Stimulated activated naive CD8-positive, alpha-beta T cell treated with anti-CD3 and anti-CD28 coated beads, Interleukin-15, Interleukin-2, amounts not matched to agents 100 ng/mL and 50 ng/mL, for 24 hours (primary cell): ENCODE measurements around the gene SLC25A26.

Experiments used
- H3K27ac Mint-ChIP-seq: one replicate; pipeline ENCODE4 v1.8.0; 2021; ENCODE audit warnings: mild to moderate bottlenecking, mixed read lengths
- H3K27me3 Mint-ChIP-seq: one replicate; pipeline ENCODE4 v1.8.0; 2021; ENCODE audit warnings: mixed read lengths
- H3K36me3 Mint-ChIP-seq: one replicate; pipeline ENCODE4 v1.8.0; 2021; ENCODE audit warnings: low read depth, mixed read lengths
- H3K4me1 Mint-ChIP-seq: one replicate; pipeline ENCODE4 v1.8.0; 2021; ENCODE audit warnings: low read depth, mixed read lengths
- H3K4me3 Mint-ChIP-seq: one replicate; pipeline ENCODE4 v1.8.0; 2021; ENCODE audit warnings: mild to moderate bottlenecking, mixed read lengths
- H3K9me3 Mint-ChIP-seq: one replicate; pipeline ENCODE4 v1.8.0; 2021; ENCODE audit warnings: mixed read lengths

Gene SLC25A26

GRCh38 chr3:66348704-66349103, 127.9 kb downstream of the SLC25A26 start:
- Mint-ChIP-seq H3K4me1 (peaks cover 3% of the 10 kb centered on the region), H3K36me3 (peaks cover 36% of the 10 kb centered on the region), H3K27ac (no peak overlapping the region)

DNA sequence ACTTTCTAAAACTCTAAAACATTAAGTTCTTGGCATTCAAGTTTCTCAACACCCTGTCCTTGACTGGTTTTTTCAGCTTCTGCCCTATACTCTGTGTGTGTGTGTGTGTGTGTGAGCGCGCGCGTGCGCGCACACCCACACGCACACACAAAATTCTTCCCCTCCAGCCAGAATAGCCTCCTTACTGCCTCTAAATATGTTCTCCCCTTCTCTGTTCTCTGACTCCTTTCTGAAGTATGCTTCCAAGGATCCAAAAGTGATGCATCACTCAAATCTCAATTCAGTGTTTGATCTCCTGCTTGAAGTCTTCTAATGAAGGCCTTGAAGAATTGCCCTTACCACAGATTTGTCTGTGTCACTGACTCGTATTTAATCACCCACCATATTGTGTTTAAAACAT, 129.8 kb downstream of the SLC25A26 start:
- H3K4me3 Mint-ChIP-seq = no peak overlapping the region
- no peak overlapping the region for H3K27ac Mint-ChIP-seq
- peaks cover 5% of the 10 kb centered on the region for H3K9me3 Mint-ChIP-seq
- peaks cover 36% of the 10 kb centered on the region for H3K36me3 Mint-ChIP-seq
- peaks cover 17% of the 10 kb centered on the region for H3K4me1 Mint-ChIP-seq
- no peaks in the 10 kb centered on the region for H3K27me3 Mint-ChIP-seq

More at GRCh38 chr3:66348704-66349103, 127.9 kb downstream of the SLC25A26 start:
- Mint-ChIP-seq H3K9me3 (peaks cover 5% of the 10 kb centered on the region), H3K4me3 (no peak overlapping the region), H3K27me3 (no peaks in the 10 kb centered on the region)

- Mint-ChIP-seq H3K36me3 (peaks cover 16% of the 10 kb centered on the region), H3K9me3 (no peaks in the 10 kb centered on the region), H3K4me3 (no peak overlapping the region), H3K4me1 (peaks cover 19% of the 10 kb centered on the region), H3K27me3 (no peaks in the 10 kb centered on the region), H3K27ac (no peak overlapping the region)
Measured at GRCh38 chr3:66353039-66353438, 132.2 kb downstream of the SLC25A26 start.

- Mint-ChIP-seq H3K4me1 (peaks cover 19% of the 10 kb centered on the region), H3K27me3 (no peaks in the 10 kb centered on the region), H3K4me3 (no peak overlapping the region), H3K27ac (no peak overlapping the region), H3K9me3 (no peaks in the 10 kb centered on the region), H3K36me3 (peaks cover 13% of the 10 kb centered on the region)
Measured at GRCh38 chr3:66353530-66353929, 132.7 kb downstream of the SLC25A26 start.

- H3K27ac Mint-ChIP-seq = no peak overlapping the region
- no peak overlapping the region for H3K4me3 Mint-ChIP-seq
Measured at GRCh38 chr3:66354001-66354400, 133.2 kb downstream of the SLC25A26 start.

GRCh38 chr3:66355394-66355793, 134.6 kb downstream of the SLC25A26 start:
- no peaks in the 10 kb centered on the region for H3K9me3 Mint-ChIP-seq
- H3K27ac Mint-ChIP-seq = no peak overlapping the region
- no peaks in the 10 kb centered on the region for H3K27me3 Mint-ChIP-seq
- H3K4me1 Mint-ChIP-seq = peaks cover 19% of the 10 kb centered on the region
- no peak overlapping the region for H3K4me3 Mint-ChIP-seq
- H3K36me3 Mint-ChIP-seq = peaks cover 5% of the 10 kb centered on the region

More at GRCh38 chr3:66354001-66354400, 133.2 kb downstream of the SLC25A26 start:
- H3K4me1 Mint-ChIP-seq = peaks cover 19% of the 10 kb centered on the region
- peaks cover 13% of the 10 kb centered on the region for H3K36me3 Mint-ChIP-seq
- H3K27me3 Mint-ChIP-seq = no peaks in the 10 kb centered on the region
- no peaks in the 10 kb centered on the region for H3K9me3 Mint-ChIP-seq

- H3K27me3 Mint-ChIP-seq = no peaks in the 10 kb centered on the region
- H3K4me3 Mint-ChIP-seq = no peak overlapping the region
- H3K9me3 Mint-ChIP-seq = no peaks in the 10 kb centered on the region
- H3K4me1 Mint-ChIP-seq = peaks cover 19% of the 10 kb centered on the region
- peaks cover 3% of the 10 kb centered on the region for H3K36me3 Mint-ChIP-seq
- H3K27ac Mint-ChIP-seq = no peak overlapping the region
Measured at GRCh38 chr3:66355997-66356396, 135.2 kb downstream of the SLC25A26 start.

DNA sequence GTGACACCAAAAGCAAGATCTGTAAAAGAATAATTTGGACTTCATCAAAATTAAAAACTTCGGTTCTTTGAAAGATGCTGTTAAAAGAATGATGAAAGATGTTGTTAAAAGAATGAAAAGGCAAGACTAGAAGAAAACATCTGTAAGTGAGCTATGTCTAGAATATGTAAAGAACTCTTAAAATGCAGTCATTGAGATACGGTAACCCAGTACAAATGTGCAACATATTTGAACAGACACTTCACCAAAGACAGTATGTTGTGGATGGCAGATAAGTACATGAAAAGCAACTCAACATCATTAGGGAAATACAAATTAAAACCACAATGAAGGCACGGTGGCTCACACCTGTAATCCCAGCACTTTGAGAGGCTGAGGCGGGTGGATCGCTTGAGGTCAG, 140.6 kb downstream of the SLC25A26 start:
- no peak overlapping the region for H3K4me3 Mint-ChIP-seq
- no peak overlapping the region for H3K27ac Mint-ChIP-seq
- no peaks in the 10 kb centered on the region for H3K9me3 Mint-ChIP-seq
- no peaks in the 10 kb centered on the region for H3K4me1 Mint-ChIP-seq
- H3K27me3 Mint-ChIP-seq = no peaks in the 10 kb centered on the region
- peaks cover 24% of the 10 kb centered on the region for H3K36me3 Mint-ChIP-seq

- no peaks in the 10 kb centered on the region for H3K27me3 Mint-ChIP-seq
- no peaks in the 10 kb centered on the region for H3K9me3 Mint-ChIP-seq
- H3K4me3 Mint-ChIP-seq = no peak overlapping the region
- peaks cover 24% of the 10 kb centered on the region for H3K36me3 Mint-ChIP-seq
- H3K27ac Mint-ChIP-seq = no peak overlapping the region
- H3K4me1 Mint-ChIP-seq = no peaks in the 10 kb centered on the region
Measured at GRCh38 chr3:66362541-66362941, 141.7 kb downstream of the SLC25A26 start.

DNA sequence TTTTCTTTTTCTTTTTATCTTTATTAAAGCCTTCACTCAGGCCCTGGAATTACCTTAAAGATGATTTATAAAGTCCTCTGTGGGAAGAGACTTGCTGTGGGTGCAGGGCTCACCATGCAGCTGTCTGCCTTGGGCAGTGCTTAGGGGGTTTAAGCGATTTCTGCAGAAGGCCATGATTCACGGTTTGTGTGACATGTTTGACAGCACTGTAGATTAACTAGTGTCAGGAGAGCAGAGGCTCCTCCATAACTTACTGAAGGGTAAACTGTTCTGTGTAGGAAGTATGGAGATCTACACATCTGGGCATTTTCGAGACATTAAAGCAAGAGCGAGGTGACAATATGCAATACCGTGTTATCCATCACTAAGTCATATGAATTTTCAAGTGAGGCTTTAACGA, 142.3 kb downstream of the SLC25A26 start:
- Mint-ChIP-seq H3K36me3 (peaks cover 29% of the 10 kb centered on the region), H3K4me3 (no peak overlapping the region), H3K27me3 (no peaks in the 10 kb centered on the region), H3K27ac (no peak overlapping the region), H3K4me1 (no peaks in the 10 kb centered on the region), H3K9me3 (no peaks in the 10 kb centered on the region)

- H3K27me3 Mint-ChIP-seq = no peaks in the 10 kb centered on the region
- H3K36me3 Mint-ChIP-seq = peaks cover 43% of the 10 kb centered on the region
- H3K4me3 Mint-ChIP-seq = no peak overlapping the region
- no peaks in the 10 kb centered on the region for H3K9me3 Mint-ChIP-seq
- no peak overlapping the region for H3K27ac Mint-ChIP-seq
- H3K4me1 Mint-ChIP-seq = no peaks in the 10 kb centered on the region
Measured at GRCh38 chr3:66365080-66365479, 144.3 kb downstream of the SLC25A26 start.

GRCh38 chr3:66366747-66367146, 145.9 kb downstream of the SLC25A26 start:
- H3K9me3 Mint-ChIP-seq = no peaks in the 10 kb centered on the region
- peaks cover 44% of the 10 kb centered on the region for H3K36me3 Mint-ChIP-seq
- H3K4me3 Mint-ChIP-seq = no peak overlapping the region
- H3K27ac Mint-ChIP-seq = no peak overlapping the region
- H3K27me3 Mint-ChIP-seq = no peaks in the 10 kb centered on the region
- H3K4me1 Mint-ChIP-seq = no peaks in the 10 kb centered on the region

DNA sequence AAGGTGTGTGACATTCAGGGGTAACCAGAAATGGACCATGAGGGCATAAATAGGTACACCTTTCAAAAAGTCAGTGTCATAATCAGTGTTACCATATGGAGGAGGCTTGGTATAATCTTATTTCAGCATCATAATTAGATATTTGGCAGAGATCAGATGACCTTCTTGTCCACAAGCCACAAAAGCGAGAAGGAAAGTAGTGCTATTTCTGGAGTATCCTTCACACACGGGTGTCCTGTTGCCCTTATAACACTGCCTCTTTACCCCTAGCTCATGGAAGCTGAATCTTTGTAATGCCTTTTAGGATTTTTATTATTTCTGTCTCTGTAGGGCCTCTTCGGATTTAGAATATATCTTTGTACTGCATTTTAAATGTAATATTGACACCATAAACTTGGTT, 147.2 kb downstream of the SLC25A26 start:
- Mint-ChIP-seq H3K36me3 (peaks cover 44% of the 10 kb centered on the region), H3K9me3 (no peaks in the 10 kb centered on the region), H3K4me1 (no peaks in the 10 kb centered on the region), H3K27ac (no peak overlapping the region), H3K27me3 (no peaks in the 10 kb centered on the region), H3K4me3 (no peak overlapping the region)

- Mint-ChIP-seq H3K4me1 (no peaks in the 10 kb centered on the region), H3K27ac (no peak overlapping the region), H3K36me3 (peaks cover 49% of the 10 kb centered on the region), H3K9me3 (no peaks in the 10 kb centered on the region), H3K27me3 (no peaks in the 10 kb centered on the region), H3K4me3 (no peak overlapping the region)
Measured at GRCh38 chr3:66370179-66370578, 149.4 kb downstream of the SLC25A26 start.

GRCh38 chr3:66371432-66371831, 150.6 kb downstream of the SLC25A26 start:
- no peak overlapping the region for H3K4me3 Mint-ChIP-seq
- H3K27me3 Mint-ChIP-seq = no peaks in the 10 kb centered on the region
- H3K36me3 Mint-ChIP-seq = peaks cover 59% of the 10 kb centered on the region
- no peaks in the 10 kb centered on the region for H3K9me3 Mint-ChIP-seq
- H3K27ac Mint-ChIP-seq = no peak overlapping the region
- no peaks in the 10 kb centered on the region for H3K4me1 Mint-ChIP-seq

GRCh38 chr3:66372681-66373350, 152.0 kb downstream of the SLC25A26 start:
- H3K27me3 Mint-ChIP-seq = no peaks in the 10 kb centered on the region
- H3K4me3 Mint-ChIP-seq = no peak overlapping the region
- no peak overlapping the region for H3K27ac Mint-ChIP-seq
- peaks cover 1% of the 10 kb centered on the region for H3K4me1 Mint-ChIP-seq
- peaks cover 72% of the 10 kb centered on the region for H3K36me3 Mint-ChIP-seq
- no peaks in the 10 kb centered on the region for H3K9me3 Mint-ChIP-seq
